Endometrial microvascular endothelial cells (primary cell): ENCODE measurements around the gene EMCN. TPM values are rescaled to one million over a fixed set of nuclear protein-coding genes. Genes with fewer than 3 reads are reported as not detected.
"Not testable (repeated sequence)": the region's sequence is repeated elsewhere in the genome, so short reads cannot be mapped to it uniquely, and the experiment has no call there.

ENCODE experiments used
- in situ Hi-C: cut with HindIII; loops from 2 replicates; pipeline ENCODE4 v1.10.0; 2017; ENCODE audit warnings: low sequenced_read_pairs, low pct_unique_long_range_greater_than_20kb; ENCODE audit errors: inconsistent ontology term
- total RNA-seq: library from RNA; depleted of rRNA; stranded (reverse); fragments of >200 nt; gene quantifications from one replicate; pipeline ENCODE4 v1.2.3, GENCODE V29; 2015; ENCODE audit errors: inconsistent ontology term

EMCN gene
- total RNA-seq, 1 donor from 2014 or later = 27.7 TPM

DNA sequence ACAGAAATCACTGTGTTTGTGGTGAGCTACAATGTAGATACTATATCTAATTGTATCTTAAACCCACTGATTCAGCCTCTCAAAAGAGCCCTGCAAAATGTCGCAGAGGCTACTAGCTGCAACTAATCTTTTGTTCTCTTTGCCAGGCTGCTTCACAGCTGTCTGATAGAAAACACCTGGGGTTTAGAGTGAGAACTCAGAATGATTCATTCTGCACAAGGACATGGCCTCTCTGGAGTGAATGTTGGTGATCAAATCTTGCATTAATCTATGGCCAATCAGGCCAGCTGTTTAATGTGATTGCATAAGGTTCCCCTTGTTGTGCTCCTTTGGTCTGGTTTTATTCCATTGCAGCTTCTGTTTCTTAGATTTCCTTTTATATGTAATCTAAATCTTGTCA is 100.3 kb downstream of the EMCN start:
- in situ Hi-C loops = no loop called here

- in situ Hi-C loops = no loop called here
Observed at GRCh38 chr4:100414016-100414790, 103.6 kb downstream of the EMCN start.

- in situ Hi-C loops = no loop called here
Observed at GRCh38 chr4:100391863-100392262, 126.0 kb downstream of the EMCN start.

DNA sequence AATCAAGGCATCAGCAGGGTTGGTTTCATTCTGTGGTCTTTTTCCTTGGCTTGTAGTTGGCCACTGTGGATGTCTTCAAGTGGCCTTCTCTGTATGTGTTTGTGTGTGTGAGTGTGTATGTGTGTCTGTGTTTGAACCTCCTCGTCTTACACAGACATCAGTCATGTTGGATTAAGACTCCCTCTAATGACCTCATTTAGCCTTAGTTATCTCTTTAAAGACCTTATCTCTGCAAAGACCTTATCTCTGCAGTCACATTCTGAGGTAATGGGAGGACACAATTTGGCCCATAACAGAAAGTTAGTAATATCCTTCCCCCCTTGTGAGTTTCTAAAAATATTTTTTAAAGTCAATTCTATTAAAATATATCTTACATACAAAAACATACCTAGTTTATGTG is 126.7 kb downstream of the EMCN start:
- in situ Hi-C loops = no loop called here

- in situ Hi-C loops = no loop called here
Observed at GRCh38 chr4:100386270-100386669, 131.6 kb downstream of the EMCN start.

GRCh38 chr4:100380401-100380800 is 137.4 kb downstream of the EMCN start:
- in situ Hi-C loops = not testable (repeated sequence)

- in situ Hi-C loops = no loop called here
Observed at GRCh38 chr4:100379583-100380105, 138.2 kb downstream of the EMCN start.

- in situ Hi-C loops = no loop called here
Observed at GRCh38 chr4:100372432-100372831, 145.4 kb downstream of the EMCN start.

DNA sequence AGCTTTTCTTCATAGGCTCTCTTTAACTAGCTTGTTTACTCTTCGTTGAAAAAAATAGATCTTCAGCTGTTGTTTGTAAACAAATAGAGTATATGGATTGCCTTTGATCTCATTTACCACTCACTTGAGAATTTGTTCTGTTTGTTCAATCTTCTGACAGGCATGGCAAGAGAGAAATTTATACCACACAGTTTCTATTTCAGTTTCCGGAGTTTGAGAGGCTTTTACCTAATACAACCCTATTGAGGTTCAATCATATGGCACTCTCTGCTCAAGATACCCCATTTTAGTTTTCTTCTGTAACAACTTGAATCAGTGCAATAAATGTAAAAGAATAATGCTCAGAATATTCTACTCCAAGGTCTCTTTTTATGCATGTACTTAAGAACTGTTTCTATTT is 148.0 kb downstream of the EMCN start:
- in situ Hi-C loops = no loop called here

- in situ Hi-C loops = no loop called here
Observed at GRCh38 chr4:100367451-100367850, 150.4 kb downstream of the EMCN start.

GRCh38 chr4:100366213-100366612 is 151.6 kb downstream of the EMCN start:
- in situ Hi-C loops = no loop called here

DNA sequence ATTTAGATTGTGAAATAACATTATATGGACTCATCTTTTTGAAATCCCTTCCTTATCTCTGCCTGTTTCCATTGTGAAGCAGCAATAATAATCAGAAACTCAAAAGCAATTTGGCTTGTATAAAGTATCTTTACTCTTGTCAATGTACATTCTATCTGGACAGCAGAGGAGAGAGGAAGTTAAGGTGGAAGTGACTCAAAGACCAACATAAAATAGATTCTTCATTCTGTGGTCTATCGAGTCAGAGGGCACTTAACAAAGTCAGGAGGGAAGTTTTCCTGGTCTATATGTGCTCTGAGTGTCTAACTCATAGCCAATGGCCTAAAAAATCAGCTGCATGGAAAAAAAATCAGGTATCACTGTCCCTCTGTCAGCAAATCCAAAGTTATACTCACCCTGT is 155.5 kb downstream of the EMCN start:
- in situ Hi-C loops = no loop called here

DNA sequence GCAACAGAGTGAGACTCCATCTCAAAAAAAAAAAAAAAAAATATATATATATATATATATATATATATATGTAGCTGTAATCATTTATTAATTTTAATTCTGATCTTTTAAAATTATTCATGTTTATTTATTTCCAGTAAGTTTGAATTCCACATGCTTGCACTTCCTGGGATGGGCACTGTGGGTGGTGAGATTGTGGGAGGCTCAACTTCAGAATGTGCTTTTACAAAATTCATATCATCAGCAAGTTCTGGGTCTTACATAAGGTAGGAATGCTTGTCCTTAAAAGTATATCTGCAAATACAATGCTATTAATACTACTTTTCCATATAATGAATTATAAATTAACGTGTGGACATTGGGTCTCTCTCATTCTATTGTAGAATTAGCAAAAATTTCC is 156.5 kb downstream of the EMCN start:
- in situ Hi-C loops = no loop called here

DNA sequence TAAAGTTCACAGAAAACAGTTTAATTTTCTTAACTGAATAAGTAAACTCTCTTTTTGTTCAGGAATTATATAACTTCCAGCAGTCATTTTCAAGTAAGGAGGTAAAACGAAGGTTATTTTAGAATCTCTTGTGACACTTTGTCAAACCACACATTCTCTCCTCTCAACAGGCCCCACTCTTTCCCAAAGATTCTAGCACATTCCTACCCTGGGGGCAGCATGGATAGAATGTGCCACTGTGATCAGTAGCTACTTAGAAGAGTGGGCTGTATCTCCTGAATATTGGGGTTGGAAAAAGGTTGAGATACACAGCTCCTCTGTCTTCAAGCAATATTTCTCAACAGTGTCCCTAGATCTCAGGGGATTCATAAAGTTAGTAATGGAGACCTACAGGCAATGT is 157.6 kb downstream of the EMCN start:
- in situ Hi-C loops = no loop called here

DNA sequence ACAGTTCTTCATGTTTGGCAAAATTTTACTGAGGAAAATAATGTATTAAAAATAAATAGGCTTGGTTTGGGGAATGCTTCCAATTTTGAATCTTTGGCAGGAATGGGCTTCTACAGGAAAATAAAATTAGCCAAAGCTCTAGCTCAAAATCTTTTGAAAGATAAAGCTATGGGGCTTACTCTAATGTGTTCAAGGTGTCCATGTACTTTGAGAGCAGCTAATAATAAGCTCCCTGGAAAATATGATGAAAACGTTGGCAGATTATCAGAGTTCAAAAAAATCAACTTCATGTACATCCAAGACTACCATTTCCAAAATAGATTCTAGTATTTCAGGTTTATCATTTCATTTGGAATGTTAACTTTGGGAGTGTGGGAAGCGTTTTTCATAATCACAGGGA is 158.4 kb downstream of the EMCN start:
- in situ Hi-C loops = no loop called here

- in situ Hi-C loops = no loop called here
Observed at GRCh38 chr4:100357542-100357941, 160.3 kb downstream of the EMCN start.

- in situ Hi-C loops = no loop called here
Observed at GRCh38 chr4:100356172-100356571, 161.7 kb downstream of the EMCN start.

DNA sequence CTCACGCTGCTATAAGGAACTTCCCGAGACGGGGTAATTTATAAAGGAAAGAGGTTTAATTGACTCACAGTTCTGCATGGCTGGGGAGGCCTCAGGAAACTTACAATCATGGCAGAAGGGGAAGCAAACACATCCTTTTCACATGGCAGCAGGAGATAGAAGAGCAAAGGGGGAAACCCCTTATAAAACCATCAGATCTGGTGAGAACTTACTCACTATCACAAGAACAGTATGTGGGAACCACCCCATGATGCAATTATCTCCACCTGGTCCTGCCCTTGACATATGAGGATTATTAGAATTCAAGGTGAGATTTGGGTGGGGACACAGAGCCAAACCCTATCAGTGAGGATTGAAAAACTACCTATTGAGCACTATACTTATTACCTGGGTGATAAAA is 165.5 kb downstream of the EMCN start:
- in situ Hi-C loops = not testable (repeated sequence)

GRCh38 chr4:100348473-100348872 is 169.3 kb downstream of the EMCN start:
- in situ Hi-C loops = no loop called here

DNA sequence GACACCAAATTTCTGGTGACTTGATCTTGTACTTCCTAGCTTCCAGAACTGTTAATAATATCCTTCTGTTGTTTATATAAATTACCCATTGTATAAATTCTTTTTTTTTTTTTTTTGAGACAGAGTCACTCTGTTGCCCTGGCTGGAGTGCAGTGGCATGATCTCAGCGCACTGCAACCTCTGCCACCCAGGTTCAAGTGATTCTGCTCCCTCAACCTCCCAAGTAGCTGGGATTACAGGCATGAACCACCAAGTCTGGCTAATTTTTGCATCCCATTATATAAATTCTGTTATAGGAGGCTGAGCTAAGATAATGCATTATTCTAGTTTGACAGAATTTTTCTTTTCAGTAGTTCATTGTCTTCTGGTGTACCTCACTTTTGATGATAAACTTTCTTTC is 170.6 kb downstream of the EMCN start:
- in situ Hi-C loops = no loop called here

- in situ Hi-C loops = no loop called here
Observed at GRCh38 chr4:100345585-100345984, 172.2 kb downstream of the EMCN start.
